HG02571 (cell line): Measurements from ENCODE around the gene ZNF14.
"Not testable (repeated sequence)": the region's sequence is repeated elsewhere in the genome, so short reads cannot be mapped to it uniquely, and the experiment has no call there.

Source experiments
- ATAC-seq: cut with Tn5 transposase; IDR thresholded peaks from one replicate; pipeline ENCODE4 v1.9.1; 2021; ENCODE audit warnings: mild to moderate bottlenecking, moderate library complexity; ENCODE audit not compliant: unreplicated experiment

Gene ZNF14

GRCh38 chr19:19732579-19733501 is at the start of gene ZNF14:
TSS of gene ZNF14 (minus strand) at chr19:19733112. CDS start at chr19:19732958, 154 bp downstream.
- peak; percentile 99 for ATAC-seq

DNA sequence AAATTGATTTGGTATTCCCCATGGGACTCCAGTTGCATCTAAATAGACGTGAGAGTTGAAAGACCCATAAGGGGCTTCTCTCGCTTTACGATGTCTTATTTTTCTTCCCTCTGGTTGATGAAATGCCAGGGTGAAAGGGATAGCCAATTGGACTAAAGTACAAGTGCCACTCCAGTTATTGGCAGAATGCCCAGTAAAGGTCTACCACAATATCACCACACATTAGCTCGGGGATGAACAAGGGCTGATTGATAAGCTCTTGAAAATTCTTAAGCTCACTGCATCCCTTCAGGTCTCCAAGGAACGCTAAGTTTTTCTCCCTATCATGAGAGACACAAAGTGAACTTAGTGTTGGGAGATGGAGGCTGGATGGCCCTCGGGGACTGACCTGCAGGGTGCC is 48.9 kb upstream of the ZNF14 start:
- ATAC-seq, result not testable (repeated sequence)

- ATAC-seq, result no peak
These were observed 45.8 kb upstream of the ZNF14 start for GRCh38 chr19:19778666-19779065.

DNA sequence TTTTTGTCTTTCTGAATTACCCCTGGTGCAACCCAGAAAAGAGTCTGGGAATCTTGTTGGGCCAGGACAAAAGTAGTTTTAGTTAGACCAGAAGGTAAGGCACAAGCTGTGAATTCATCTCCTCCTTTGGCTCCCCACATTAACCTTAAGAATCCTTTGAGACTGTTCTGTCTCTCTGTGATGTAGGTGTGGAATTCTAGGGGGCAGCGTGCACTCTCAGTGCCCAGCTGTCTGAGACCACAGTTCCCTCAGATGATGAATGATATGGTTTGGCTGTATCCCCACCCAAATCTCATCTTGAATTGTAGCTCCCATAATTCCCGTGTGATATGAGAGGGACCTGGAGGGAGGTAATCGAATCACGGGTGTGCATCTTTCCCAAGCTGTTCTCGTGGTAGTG is 44.8 kb upstream of the ZNF14 start:
- ATAC-seq, result no peak

DNA sequence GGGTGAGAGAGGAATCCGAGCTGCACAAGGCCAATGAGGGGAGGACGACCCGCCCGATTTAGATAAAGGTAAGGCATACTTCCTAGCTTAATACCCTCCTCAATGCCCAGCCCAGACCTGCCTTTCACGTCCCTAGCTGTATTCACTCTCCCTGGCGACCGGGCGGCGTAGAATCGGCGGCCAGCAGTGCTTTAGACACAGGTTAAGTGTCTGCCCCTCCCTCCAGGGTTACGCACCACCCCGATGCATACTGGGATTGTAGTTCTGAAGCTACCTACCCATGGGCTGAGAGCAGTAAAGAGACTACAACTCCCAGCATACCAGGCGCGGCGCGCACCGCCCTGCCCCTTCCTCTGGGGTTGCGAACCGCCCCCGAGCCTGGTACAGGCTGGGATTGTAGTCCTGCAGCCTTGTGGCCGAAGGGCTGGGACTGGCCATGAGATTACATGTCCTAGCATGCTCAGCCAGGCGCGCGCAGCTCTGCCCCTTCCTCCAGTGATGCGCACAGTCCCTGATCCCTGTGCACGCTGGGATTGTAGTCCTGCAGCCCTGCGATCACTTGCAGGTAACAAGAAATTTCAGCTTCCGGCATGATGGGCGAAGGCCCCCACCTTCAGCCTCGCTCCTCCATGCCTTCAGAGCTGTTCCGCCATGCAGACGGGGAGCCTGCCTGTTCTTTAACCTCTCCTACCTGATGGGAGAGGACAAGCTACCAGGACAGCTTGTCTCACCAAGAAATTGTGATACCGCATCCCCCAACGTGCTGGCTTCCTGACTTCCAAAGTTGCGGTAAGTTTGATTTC is 43.5 kb upstream of the ZNF14 start:
- ATAC-seq, result peak; percentile 95

- ATAC-seq, result peak; percentile 16
These were observed 42.9 kb upstream of the ZNF14 start for GRCh38 chr19:19775891-19776205.

GRCh38 chr19:19774354-19775033 is 41.6 kb upstream of the ZNF14 start:
- ATAC-seq, result no peak

- ATAC-seq, result not testable (repeated sequence)
These were observed 39.1 kb upstream of the ZNF14 start for GRCh38 chr19:19771963-19772362.

DNA sequence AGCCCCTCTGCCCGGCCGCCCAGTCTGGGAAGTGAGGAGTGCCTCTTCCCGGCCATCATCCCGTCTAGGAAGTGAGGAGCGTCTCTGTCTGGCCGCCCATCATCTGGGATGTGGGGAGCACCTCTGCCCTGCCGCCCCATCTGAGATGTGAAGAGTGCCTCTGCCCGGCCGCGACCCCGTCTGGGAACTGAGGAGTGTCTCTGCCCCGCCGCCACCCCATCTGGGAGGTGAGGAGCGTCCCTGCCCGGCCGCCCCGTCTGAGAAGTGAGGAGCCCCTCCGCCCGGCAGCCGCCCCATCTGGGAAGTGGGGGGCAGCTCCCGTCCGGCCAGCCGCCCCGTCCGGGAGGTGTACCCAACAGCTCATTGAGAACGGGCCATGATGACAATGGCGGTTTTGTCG is 37.1 kb upstream of the ZNF14 start:
- ATAC-seq, result not testable (repeated sequence)

DNA sequence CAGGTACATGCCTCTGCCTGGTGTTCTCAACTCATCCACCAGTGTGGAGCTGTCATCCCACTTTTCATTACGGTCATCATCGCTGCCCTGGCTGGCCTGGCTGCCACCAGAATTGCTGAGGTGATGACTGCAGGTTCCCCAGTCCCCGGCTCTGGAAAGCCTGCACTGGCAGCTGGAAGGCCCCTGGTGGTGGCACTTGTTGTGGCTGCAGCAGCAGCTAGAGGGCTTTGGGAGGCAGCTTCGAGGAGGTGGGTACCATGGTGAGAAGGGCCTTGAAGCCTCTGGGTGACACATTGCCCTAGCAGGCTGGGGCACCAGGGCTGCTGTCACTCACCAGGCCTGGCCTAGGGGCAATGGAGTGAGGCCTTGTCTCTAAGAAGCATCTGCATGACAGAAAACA is 25.3 kb upstream of the ZNF14 start:
- ATAC-seq, result no peak

GRCh38 chr19:19752760-19753403 is 20.0 kb upstream of the ZNF14 start:
- ATAC-seq, result no peak

- ATAC-seq, result no peak
These were observed 18.9 kb upstream of the ZNF14 start for GRCh38 chr19:19751846-19752245.

GRCh38 chr19:19750842-19751790 is 18.2 kb upstream of the ZNF14 start:
- ATAC-seq, result no peak

GRCh38 chr19:19749908-19750841 is 17.3 kb upstream of the ZNF14 start:
- ATAC-seq, result no peak

- no peak for ATAC-seq
These were observed 16.4 kb upstream of the ZNF14 start for GRCh38 chr19:19749117-19749907.

GRCh38 chr19:19748249-19748938 is 15.5 kb upstream of the ZNF14 start:
- ATAC-seq, result no peak
